GM21786 (cell line): ENCODE measurements around the gene PPP1R1B.

Experiments
- ATAC-seq: cut with Tn5 transposase; IDR thresholded peaks from one replicate; pipeline ENCODE4 v1.9.1; 2021; ENCODE audit not compliant: unreplicated experiment

Gene PPP1R1B

DNA sequence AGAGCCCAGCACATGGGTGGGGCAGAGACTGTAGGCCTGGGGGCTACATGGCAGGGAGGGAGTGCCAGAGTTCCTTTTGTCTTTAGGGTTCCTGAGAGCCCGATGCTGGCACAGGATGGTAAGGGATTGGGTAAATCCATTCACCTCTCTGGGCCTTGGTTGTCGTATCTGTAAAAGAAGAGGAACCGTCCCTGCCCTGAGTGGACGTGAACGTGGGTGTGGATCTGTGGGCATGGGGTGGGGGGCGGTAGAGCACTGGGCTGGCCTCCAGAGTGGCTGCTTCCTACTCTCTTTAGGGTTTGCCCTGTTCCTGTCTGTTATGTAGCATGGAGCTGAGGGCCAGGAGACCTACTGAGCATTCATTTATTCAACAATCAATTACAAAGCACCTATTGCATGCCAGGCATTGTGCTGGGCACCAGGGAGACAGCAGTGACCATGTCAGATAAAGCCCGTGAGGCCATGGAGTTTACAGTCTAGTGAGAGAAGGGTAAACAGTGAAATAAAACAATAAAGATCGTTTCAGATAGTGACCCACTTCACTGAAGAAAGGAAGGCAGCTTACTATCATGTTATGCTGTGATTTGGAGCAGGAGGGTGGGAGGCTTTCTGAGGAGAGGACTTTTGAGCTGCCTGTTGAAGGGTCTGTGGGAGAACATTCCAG, 25.3 kb downstream of the PPP1R1B start:
- ATAC-seq: no peak

DNA sequence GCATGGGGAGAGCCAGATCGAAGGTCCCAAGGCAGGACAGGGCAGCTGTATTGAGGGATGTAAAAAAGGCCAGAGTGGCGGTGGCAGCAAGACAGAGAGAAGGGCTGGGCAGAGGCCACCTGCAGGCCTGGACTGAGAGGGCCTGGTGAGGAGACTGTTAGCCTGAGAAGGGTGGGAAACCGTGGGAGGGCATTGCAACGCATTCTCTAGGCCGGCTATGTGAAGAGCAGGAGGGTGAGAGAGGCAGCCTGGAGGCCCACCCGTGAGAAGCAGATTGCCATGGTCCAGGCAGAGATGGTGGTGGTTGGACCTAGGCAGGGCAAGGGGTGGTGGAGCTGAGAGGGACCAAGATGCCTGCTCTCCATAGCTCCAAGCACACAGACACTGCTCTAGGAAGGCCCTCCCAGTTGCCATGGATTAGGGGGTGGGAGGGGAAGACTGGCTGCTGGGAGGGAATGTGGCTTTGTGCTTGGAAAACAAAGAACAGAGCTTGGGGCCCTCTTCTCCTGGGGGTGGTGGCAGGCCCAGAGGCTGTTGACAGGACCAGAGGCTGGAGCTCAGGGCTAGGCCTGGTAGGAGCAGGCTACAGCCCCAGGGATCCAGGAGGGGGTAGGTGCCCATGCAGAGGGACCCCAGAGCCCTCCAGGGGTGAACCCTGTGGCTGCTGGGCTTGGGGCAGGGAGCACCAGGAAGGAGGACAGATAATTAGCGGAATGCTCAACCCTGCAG, 26.0 kb downstream of the PPP1R1B start:
- ATAC-seq: no peak

- no peak for ATAC-seq
Observed at GRCh38 chr17:39653316-39653661, 26.5 kb downstream of the PPP1R1B start.

GRCh38 chr17:39653662-39654331, 27.0 kb downstream of the PPP1R1B start:
- no peak for ATAC-seq

DNA sequence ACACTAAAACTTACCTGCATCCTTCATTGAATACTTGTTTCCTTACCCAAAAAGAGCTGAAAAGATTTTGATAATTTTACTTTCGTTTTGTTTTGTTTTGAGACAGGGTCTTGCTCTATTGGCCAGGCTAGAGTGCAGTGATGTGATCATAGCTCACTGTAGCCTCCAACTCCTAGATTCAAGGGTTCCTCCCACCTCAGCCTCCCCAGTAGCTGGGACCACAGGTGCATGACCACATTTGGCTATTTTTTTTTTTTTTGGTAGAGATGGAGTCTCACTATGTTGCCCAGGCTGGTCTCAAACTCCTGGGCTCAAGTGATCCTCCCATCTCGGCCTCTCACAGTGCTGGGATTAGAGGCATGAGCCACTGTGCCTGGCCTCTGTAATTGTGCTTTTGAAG, 28.4 kb downstream of the PPP1R1B start:
- no peak for ATAC-seq

GRCh38 chr17:39658346-39658745, 31.6 kb downstream of the PPP1R1B start:
- ATAC-seq: no peak

DNA sequence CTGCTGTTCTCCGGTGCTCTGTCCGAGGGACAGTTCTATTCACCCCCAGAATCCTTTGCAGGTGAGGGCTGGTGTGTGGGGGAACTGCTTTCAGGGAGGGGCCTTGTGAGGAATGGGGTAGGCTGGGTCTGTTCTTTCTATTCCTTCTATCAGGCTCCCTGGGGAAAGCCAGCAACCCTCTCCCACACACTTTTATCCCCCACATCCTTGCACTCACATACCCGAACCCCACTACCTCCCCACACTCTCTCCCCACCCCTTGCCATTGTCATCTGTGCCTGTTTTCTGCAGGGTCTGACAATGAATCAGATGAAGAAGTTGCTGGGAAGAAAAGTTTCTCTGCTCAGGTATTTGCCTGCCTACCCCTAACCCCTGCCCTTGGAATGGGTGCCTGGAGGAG, 32.0 kb downstream of the PPP1R1B start:
- no peak for ATAC-seq

- ATAC-seq: no peak
Observed at GRCh38 chr17:39659279-39660010, 32.7 kb downstream of the PPP1R1B start.

GRCh38 chr17:39660011-39660360, 33.2 kb downstream of the PPP1R1B start:
- no peak for ATAC-seq

DNA sequence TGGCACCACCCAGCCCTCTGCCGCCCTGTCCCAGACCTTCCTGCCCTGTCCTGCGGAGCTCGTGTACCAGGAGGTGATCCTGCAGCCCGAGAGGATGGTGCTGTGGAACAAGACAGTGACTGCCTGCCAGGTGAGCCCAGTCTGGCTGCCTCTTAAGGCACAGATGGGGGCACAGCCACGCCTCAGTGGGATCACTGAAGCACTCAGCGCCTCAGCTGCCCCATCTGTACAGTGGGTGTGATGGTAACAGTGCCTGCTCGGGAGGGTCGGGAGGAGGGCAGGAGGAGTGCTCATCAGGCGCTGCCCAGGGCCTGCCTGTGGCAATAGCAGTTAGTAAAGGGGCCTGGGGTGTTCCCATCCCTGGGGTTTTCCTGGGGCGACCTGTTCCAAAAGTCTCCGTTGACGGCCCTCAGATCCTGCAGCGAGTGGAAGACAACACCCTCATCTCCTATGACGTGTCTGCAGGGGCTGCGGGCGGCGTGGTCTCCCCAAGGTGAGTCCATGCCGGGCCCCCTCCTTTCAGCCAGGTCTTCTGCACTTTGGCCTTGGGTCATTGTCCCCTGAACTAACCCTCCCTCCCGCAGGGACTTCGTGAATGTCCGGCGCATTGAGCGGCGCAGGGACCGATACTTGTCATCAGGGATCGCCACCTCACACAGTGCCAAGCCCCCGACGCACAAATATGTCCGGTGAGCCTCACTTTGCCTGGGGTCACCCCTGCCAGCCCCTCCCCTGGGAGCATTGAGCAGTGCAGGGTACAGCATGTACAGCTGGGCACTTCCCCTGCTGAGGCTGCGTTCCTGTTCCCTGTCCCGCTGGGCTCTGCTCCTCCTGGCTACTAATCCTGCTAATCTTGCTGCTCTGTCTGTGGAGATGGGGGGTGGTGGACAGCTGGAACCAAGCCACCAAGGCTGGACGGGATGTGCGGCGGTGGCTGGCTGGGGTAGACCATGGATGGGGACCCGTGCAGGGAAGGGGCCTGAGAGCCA, 33.9 kb downstream of the PPP1R1B start:
- no peak for ATAC-seq

DNA sequence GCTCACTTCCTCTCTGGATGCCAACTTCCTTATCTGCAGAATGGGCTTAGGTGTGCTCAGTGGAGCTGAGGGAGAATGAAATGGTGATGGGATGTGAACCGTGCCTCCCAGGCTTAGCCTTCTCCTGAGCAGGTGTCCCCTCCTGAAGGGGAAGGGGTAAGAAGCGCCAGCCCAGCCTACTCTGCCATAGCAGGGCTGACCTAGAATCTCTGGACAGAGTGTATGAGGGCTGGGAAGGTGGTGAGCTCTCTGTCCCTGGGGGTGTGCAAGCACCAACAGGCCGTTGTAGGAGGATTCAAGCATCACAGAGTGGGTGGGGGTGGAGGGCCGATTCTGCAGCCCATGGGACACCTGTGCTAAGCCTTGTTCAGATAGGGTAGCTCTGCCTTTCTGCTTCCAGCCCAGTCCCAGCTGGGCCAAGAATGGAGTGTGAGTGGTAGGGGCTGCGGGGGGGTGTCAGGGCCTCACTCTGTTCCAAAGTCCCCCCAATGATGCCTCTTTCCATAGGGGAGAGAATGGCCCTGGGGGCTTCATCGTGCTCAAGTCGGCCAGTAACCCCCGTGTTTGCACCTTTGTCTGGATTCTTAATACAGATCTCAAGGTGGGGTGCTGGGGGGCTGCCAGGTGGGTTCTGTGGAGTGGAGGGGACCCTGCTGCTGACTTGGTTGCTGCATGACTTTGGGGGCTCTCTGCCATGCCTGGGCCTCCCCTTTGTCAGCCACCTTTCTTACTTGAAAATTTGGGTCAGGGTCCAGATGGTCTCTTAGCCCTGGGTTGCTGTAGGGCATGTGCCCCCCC, 35.2 kb downstream of the PPP1R1B start:
- ATAC-seq: no peak

DNA sequence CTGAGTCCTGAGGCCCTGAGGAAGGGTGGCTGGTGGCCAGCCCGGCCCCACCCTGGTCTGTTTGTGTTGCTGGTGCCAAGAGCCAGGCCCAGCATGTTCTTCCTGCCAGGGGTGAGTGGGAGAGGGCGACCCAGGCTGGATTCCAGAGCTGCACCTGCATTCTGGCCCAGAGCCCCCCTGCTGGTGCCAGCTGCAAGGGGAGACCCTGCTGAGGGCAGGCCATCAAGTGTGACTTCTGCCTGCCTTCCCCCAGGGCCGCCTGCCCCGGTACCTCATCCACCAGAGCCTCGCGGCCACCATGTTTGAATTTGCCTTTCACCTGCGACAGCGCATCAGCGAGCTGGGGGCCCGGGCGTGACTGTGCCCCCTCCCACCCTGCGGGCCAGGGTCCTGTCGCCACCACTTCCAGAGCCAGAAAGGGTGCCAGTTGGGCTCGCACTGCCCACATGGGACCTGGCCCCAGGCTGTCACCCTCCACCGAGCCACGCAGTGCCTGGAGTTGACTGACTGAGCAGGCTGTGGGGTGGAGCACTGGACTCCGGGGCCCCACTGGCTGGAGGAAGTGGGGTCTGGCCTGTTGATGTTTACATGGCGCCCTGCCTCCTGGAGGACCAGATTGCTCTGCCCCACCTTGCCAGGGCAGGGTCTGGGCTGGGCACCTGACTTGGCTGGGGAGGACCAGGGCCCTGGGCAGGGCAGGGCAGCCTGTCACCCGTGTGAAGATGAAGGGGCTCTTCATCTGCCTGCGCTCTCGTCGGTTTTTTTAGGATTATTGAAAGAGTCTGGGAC, 36.0 kb downstream of the PPP1R1B start:
- no peak for ATAC-seq

DNA sequence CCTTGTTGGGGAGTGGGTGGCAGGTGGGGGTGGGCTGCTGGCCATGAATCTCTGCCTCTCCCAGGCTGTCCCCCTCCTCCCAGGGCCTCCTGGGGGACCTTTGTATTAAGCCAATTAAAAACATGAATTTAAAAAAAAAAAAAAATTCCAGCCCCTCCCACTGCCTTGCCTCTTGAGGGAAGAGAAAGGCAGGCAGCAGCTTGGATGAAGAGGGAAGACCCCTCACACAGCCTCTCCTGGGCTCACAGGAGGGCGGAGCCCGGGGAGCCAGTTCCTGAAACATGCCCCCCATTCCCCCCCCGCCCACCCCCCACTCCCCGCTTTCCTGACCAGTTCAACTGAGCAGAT, 36.6 kb downstream of the PPP1R1B start:
- ATAC-seq: no peak

DNA sequence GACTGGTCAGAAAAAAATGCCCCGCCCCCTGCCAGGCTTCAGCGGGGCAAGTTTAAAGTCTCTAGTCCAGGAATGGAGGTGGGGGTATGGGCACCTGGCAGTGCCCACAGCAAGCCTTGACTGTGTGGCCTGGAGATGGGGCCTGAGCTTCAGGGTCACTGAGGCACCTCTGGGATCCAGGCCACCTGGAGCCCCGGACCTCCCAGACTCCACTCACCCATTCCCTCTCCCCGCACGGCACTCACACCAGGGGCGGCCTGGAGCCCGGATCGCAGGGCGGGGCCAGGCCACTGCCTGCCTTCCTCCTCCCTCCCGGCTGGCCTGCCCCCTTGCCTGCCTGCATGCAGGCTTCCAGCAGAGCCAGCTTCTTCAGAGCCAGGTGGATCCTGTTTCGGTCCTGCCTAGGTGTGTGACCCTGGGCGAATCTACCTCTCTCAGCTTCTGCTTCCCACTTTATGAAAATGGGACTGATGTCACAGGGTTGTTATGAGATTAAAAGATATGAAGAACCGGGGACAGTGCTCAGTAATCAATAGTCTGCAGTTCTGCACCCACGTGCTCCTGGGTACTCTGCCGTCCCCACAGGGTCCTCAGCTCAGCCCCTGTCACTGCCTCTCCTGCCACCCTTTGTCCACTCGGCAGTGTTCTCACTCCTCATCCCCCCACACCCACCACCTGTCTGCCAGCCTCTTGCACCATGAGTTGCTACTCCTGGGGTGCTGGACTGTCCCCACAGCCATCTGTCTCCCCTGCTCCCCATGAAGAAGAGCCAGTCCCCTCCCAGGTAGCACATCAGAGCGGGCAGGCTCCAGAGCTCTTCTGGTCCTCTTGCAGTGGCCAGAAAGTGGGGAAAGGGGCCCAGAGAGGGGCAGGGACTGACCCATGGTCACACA, 37.2 kb downstream of the PPP1R1B start:
- no peak for ATAC-seq

GRCh38 chr17:39664581-39665561, 38.1 kb downstream of the PPP1R1B start, which contains the start of gene TCAP:
TCAP (plus strand) TSS chr17:39665349; CDS start chr17:39665360, 11 bp downstream.
- no peak for ATAC-seq

DNA sequence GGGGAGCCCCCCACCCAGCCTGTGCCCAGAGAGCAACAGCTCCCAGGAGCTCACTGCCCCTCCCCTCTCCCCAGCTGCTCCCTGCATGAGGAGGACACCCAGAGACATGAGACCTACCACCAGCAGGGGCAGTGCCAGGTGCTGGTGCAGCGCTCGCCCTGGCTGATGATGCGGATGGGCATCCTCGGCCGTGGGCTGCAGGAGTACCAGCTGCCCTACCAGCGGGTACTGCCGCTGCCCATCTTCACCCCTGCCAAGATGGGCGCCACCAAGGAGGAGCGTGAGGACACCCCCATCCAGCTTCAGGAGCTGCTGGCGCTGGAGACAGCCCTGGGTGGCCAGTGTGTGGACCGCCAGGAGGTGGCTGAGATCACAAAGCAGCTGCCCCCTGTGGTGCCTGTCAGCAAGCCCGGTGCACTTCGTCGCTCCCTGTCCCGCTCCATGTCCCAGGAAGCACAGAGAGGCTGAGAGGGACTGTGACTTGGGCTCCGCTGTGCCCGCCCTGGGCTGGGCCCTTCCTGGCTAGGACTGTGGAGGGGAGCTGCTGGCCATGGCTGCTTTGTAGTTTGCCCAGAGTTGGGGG, 39.0 kb downstream of the PPP1R1B start:
- no peak for ATAC-seq
